ENCODE results near the gene IRF3. TPM values are rescaled to one million over a fixed set of nuclear protein-coding genes. Genes with fewer than 3 reads are reported as not detected.

Gene IRF3
- polyA plus RNA-seq, 1 donor, result 95.2 TPM

- Histone ChIP-seq H3K27ac (ENCODE audit: low read length) (peak overlapping the region; percentile 21), H3K4me1 (ENCODE audit: control insufficient read depth, insufficient read depth, low read length) (peaks cover 22% of the 10 kb centered on the region), H3K4me3 (ENCODE audit: low read length) (no peak overlapping the region), H3K36me3 (ENCODE audit: control insufficient read depth, insufficient read depth, low read length) (peaks cover 43% of the 10 kb centered on the region), H3K27me3 (ENCODE audit: control insufficient read depth, insufficient read depth, low read length) (no peaks in the 10 kb centered on the region), H3K9me3 (ENCODE audit: control insufficient read depth, low read depth, low read length) (peaks cover 3% of the 10 kb centered on the region)
- peak; percentile 80 to 90 for DNase-seq
- WGBS (ENCODE audit: insufficient coverage, low lambda C conversion rate), result no CpG with 5 or more reads among the region's 40 CpGs
These were observed 15.0 kb upstream of the IRF3 start for GRCh38 chr19:49680421-49681351.

GRCh38 chr19:49679771-49680413 lies 14.2 kb upstream of the IRF3 start:
- Histone ChIP-seq H3K4me3 (ENCODE audit: low read length) (no peak overlapping the region), H3K27me3 (ENCODE audit: control insufficient read depth, insufficient read depth, low read length) (no peaks in the 10 kb centered on the region), H3K4me1 (ENCODE audit: control insufficient read depth, insufficient read depth, low read length) (peaks cover 22% of the 10 kb centered on the region), H3K27ac (ENCODE audit: low read length) (no peak overlapping the region), H3K9me3 (ENCODE audit: control insufficient read depth, low read depth, low read length) (peaks cover 3% of the 10 kb centered on the region), H3K36me3 (ENCODE audit: control insufficient read depth, insufficient read depth, low read length) (peaks cover 35% of the 10 kb centered on the region)
- WGBS (ENCODE audit: insufficient coverage, low lambda C conversion rate), result no CpG with 5 or more reads among the region's 10 CpGs
- DNase-seq, result no peak

- Histone ChIP-seq H3K36me3 (ENCODE audit: control insufficient read depth, insufficient read depth, low read length) (peaks cover 28% of the 10 kb centered on the region), H3K27ac (ENCODE audit: low read length) (no peak overlapping the region), H3K27me3 (ENCODE audit: control insufficient read depth, insufficient read depth, low read length) (no peaks in the 10 kb centered on the region), H3K4me3 (ENCODE audit: low read length) (no peak overlapping the region), H3K4me1 (ENCODE audit: control insufficient read depth, insufficient read depth, low read length) (peaks cover 22% of the 10 kb centered on the region), H3K9me3 (ENCODE audit: control insufficient read depth, low read depth, low read length) (peaks cover 3% of the 10 kb centered on the region)
- no CpG with 5 or more reads among the region's 12 CpGs for WGBS (ENCODE audit: insufficient coverage, low lambda C conversion rate)
- no peak for DNase-seq
These were observed 13.5 kb upstream of the IRF3 start for GRCh38 chr19:49678985-49679770.

GRCh38 chr19:49677901-49678674 lies 12.4 kb upstream of the IRF3 start:
- Histone ChIP-seq H3K9me3 (ENCODE audit: control insufficient read depth, low read depth, low read length) (peaks cover 3% of the 10 kb centered on the region), H3K4me1 (ENCODE audit: control insufficient read depth, insufficient read depth, low read length) (peaks cover 22% of the 10 kb centered on the region), H3K27ac (ENCODE audit: low read length) (peak overlapping the region; percentile 84), H3K27me3 (ENCODE audit: control insufficient read depth, insufficient read depth, low read length) (no peaks in the 10 kb centered on the region), H3K4me3 (ENCODE audit: low read length) (peak overlapping the region; percentile 79), H3K36me3 (ENCODE audit: control insufficient read depth, insufficient read depth, low read length) (peaks cover 19% of the 10 kb centered on the region)
- no CpG with 5 or more reads among the region's 21 CpGs for WGBS (ENCODE audit: insufficient coverage, low lambda C conversion rate)
- peak; percentile 63 to 72 for DNase-seq

GRCh38 chr19:49677231-49677900 lies 11.7 kb upstream of the IRF3 start, which contains the start of gene PRMT1:
PRMT1 (plus strand) TSS chr19:49677271; CDS start chr19:49677281, 10 bp downstream.
- WGBS (ENCODE audit: insufficient coverage, low lambda C conversion rate), result no CpG with 5 or more reads among the region's 57 CpGs
- Histone ChIP-seq H3K4me1 (ENCODE audit: control insufficient read depth, insufficient read depth, low read length) (peaks cover 22% of the 10 kb centered on the region), H3K4me3 (ENCODE audit: low read length) (peak within 1 kb of the TSS; percentile 79), H3K36me3 (ENCODE audit: control insufficient read depth, insufficient read depth, low read length) (peaks cover 14% of the 10 kb centered on the region), H3K27me3 (ENCODE audit: control insufficient read depth, insufficient read depth, low read length) (no peaks in the 10 kb centered on the region), H3K9me3 (ENCODE audit: control insufficient read depth, low read depth, low read length) (peaks cover 3% of the 10 kb centered on the region), H3K27ac (ENCODE audit: low read length) (peak within 1 kb of the TSS; percentile 84)
- no peak for DNase-seq

GRCh38 chr19:49676784-49677230 lies 11.2 kb upstream of the IRF3 start:
- no CpG with 5 or more reads among the region's 34 CpGs for WGBS (ENCODE audit: insufficient coverage, low lambda C conversion rate)

GRCh38 chr19:49676136-49676783 lies 10.6 kb upstream of the IRF3 start:
- Histone ChIP-seq H3K4me3 (ENCODE audit: low read length) (peak overlapping the region; percentile 41), H3K4me1 (ENCODE audit: control insufficient read depth, insufficient read depth, low read length) (peaks cover 28% of the 10 kb centered on the region), H3K27ac (ENCODE audit: low read length) (peak overlapping the region; percentile 63), H3K36me3 (ENCODE audit: control insufficient read depth, insufficient read depth, low read length) (peaks cover 5% of the 10 kb centered on the region), H3K9me3 (ENCODE audit: control insufficient read depth, low read depth, low read length) (no peaks in the 10 kb centered on the region), H3K27me3 (ENCODE audit: control insufficient read depth, insufficient read depth, low read length) (no peaks in the 10 kb centered on the region)
- DNase-seq, result peak in 1 of 2 donors; percentile 83
- no CpG with 5 or more reads among the region's 27 CpGs for WGBS (ENCODE audit: insufficient coverage, low lambda C conversion rate)

More at GRCh38 chr19:49676784-49677230, 11.2 kb upstream of the IRF3 start:
- Histone ChIP-seq H3K4me1 (ENCODE audit: control insufficient read depth, insufficient read depth, low read length) (peaks cover 27% of the 10 kb centered on the region), H3K27ac (ENCODE audit: low read length) (peak overlapping the region; percentile 84), H3K27me3 (ENCODE audit: control insufficient read depth, insufficient read depth, low read length) (no peaks in the 10 kb centered on the region), H3K9me3 (ENCODE audit: control insufficient read depth, low read depth, low read length) (peaks cover 1% of the 10 kb centered on the region), H3K4me3 (ENCODE audit: low read length) (peak overlapping the region; percentile 79), H3K36me3 (ENCODE audit: control insufficient read depth, insufficient read depth, low read length) (peaks cover 8% of the 10 kb centered on the region)
- DNase-seq, result peak; percentile 100

- Histone ChIP-seq H3K9me3 (ENCODE audit: control insufficient read depth, low read depth, low read length) (no peaks in the 10 kb centered on the region), H3K27ac (ENCODE audit: low read length) (peak overlapping the region; percentile 67), H3K4me1 (ENCODE audit: control insufficient read depth, insufficient read depth, low read length) (peaks cover 10% of the 10 kb centered on the region), H3K27me3 (ENCODE audit: control insufficient read depth, insufficient read depth, low read length) (no peaks in the 10 kb centered on the region), H3K4me3 (ENCODE audit: low read length) (peak overlapping the region; percentile 31), H3K36me3 (ENCODE audit: control insufficient read depth, insufficient read depth, low read length) (peaks cover 4% of the 10 kb centered on the region)
- WGBS (ENCODE audit: insufficient coverage, low lambda C conversion rate), result no CpG with 5 or more reads among the region's 28 CpGs
- DNase-seq, result peak; percentile 84 to 85
These were observed 6.7 kb upstream of the IRF3 start for GRCh38 chr19:49672131-49672919.

Data from large intestine (tissue), 3 donors.